ENCODE measurements around the gene ZFP62. TPM values are rescaled to one million over a fixed set of nuclear protein-coding genes. Genes with fewer than 3 reads are reported as not detected.
A peak's percentile ranks its signal among the peaks of the same experiment; 100 is the strongest.

ZFP62 gene
- total RNA-seq, 2 experiments from 2014 or later = 17.9 to 20.5 TPM

DNA sequence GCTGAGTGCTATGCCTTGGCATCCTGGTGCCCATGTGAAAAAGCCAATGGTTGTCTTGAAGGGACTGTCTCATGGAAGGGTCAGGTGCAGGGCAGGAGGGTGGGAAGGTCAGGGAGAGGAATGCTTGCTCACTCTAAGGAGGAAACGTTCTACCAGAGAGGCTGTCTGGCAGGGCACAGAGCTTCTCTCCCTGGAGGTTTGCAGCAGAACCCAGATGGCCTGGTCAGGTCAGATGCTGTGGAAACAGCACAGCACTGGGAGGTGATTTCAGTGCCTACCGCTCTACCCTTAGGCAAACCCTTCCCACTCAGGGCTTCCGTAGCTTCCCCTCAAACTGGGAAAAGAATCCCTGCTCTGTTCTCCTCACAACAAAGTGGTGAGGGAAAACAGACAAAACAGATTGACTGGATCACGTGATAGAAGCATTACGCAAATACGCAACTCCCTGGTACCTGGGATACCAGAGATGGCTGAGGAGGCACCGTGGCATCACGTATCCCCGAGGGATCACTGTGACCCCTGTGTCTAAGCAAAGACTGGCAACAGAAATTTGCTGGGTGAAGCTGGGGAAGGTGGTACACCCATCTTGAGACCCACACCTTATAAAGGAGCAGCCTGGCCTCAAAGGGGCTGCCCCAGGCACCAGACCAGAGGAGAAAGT, 54.6 kb downstream of the ZFP62 start:
- H3K4me1 Mint-ChIP-seq (ENCODE audit: low read depth) = peaks cover 54% of the 10 kb centered on the region

DNA sequence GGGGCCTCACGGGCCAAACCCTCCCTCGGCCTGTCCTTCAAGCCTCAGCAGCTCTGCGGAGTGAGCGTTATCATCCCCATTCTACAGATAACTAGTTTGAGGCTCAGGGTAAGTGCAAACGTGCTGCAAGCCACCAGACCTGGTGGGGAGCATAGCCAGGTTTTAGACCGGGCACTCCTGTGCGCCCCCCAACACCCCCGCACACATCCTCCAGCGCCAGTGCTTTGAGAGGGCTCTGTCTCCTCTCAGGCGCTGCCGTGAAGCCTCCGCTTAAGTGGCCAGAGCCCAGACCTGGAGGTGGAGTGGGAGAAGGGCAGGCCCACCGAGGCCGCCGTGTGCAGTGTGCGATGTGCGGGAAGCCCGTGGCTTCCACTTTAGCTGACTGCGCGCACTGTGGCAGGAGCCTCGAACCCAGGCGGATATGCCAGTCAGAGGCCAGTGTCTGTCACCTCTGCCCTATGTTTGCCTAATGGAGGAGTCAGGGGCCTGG, 56.9 kb downstream of the ZFP62 start:
- intact Hi-C loops (cut with micrococcal nuclease) = loop anchor here (5.0 to 10.0 kb wide), 3 partner anchors 309 to 512 kb away; partner anchors contain the start of genes CNOT6, MAPK9 and RACK1
- CTCF ChIA-PET = interaction anchor here (0.6 to 4.5 kb wide), 4 partner anchors 9 to 53 kb away, joined by 3 to 32 read pairs (median 5); no protein-coding TSS in a partner anchor
- H3K4me1 Mint-ChIP-seq (ENCODE audit: low read depth) = peaks cover 73% of the 10 kb centered on the region
- peaks cover 31% of the 10 kb centered on the region for H3K36me3 Mint-ChIP-seq
- DNase-seq = peak; percentile 49
- H3K4me3 Mint-ChIP-seq = peak overlapping the region; percentile 85
- no peaks in the 10 kb centered on the region for H3K9me3 Mint-ChIP-seq
- POLR2A ChIA-PET = interaction anchor here (1.0 to 4.0 kb wide), 4 partner anchors 12 to 57 kb away, joined by 3 to 44 read pairs (median 8); partner anchors contain the start of gene ZFP62
- peak overlapping the region; percentile 96 for H3K27ac Mint-ChIP-seq
- no peaks in the 10 kb centered on the region for H3K27me3 Mint-ChIP-seq

More for the DNA sequence above, 54.6 kb downstream of the ZFP62 start:
- intact Hi-C loops (cut with micrococcal nuclease) = loop anchor here (10.0 kb wide), 1 partner anchor 312 kb away; the partner anchor contains the start of gene CNOT6
- ChIA-PET CTCF (interaction anchor here (0.9 to 2.4 kb wide), 3 partner anchors 12 to 25 kb away, joined by 3 to 8 read pairs (median 4); no protein-coding TSS in a partner anchor), POLR2A (interaction anchor here (0.7 to 3.3 kb wide), 2 partner anchors 24 to 62 kb away, joined by 3 to 22 read pairs; no protein-coding TSS in a partner anchor)
- no peaks in the 10 kb centered on the region for H3K9me3 Mint-ChIP-seq
- H3K27me3 Mint-ChIP-seq = no peaks in the 10 kb centered on the region
- H3K36me3 Mint-ChIP-seq = peaks cover 14% of the 10 kb centered on the region
- H3K27ac Mint-ChIP-seq = peak overlapping the region; percentile 99
- peak overlapping the region; percentile 94 for H3K4me3 Mint-ChIP-seq
- peak; percentile 8 for DNase-seq

DNA sequence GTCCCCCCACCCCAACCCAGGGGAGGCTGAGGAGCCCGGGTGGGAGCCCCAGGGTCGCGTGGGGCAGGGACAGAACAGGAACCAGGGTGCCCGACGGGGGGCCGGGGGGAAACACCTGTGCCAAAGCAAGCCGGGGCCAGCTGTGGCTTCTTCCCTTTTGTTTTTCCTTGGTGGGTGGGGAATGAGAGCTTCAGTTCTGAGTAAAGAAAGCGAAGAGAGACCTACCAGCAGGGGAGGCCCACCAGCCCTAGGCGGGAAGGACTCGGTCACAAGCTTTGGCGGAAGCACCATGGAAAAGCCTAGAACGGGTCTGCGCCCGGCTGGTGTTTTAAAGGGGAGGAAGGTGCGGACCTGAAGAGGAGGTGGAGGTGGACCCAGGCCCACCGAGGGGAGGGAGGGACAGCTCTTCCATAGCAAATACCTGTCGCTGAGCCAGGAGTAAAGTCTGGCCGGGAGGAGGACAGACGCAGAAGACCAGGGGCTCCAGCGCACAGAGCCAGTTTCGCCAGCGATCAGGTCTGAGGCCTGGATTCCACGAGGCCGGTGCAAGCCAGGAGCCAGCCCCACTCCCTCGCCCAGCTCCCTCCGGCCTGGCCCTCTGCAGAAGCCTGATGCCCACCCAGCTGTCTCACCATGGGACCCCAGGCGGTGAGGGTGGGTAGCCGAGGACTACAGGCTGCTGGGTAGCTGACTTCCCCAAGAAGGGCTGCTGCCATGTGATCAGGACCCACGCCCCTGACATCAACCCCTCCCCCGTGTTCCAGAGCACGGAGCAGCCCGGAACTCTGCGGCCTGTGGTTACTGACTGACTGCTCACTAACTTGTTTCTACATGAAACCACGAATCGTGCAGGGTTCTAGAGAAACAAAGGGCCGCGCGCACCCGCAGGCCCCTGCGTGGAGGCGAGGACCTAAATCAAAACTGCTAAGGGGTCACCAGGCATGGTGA, 57.6 kb downstream of the ZFP62 start:
- no peaks in the 10 kb centered on the region for H3K27me3 Mint-ChIP-seq
- peak overlapping the region; percentile 85 for H3K4me3 Mint-ChIP-seq
- DNase-seq = peak; percentile 95
- ChIA-PET CTCF (interaction anchor here (0.6 to 4.5 kb wide), 6 partner anchors 10 to 60 kb away, joined by 3 to 32 read pairs (median 5); no protein-coding TSS in a partner anchor), POLR2A (interaction anchor here (0.6 to 4.0 kb wide), 7 partner anchors 11 to 458 kb away, joined by 3 to 44 read pairs (median 4); partner anchors contain the start of gene ZFP62)
- intact Hi-C loops (cut with micrococcal nuclease) = loop anchor here (1.0 to 10.0 kb wide), 6 partner anchors 29 to 511 kb away; partner anchors contain the start of genes CNOT6, MAPK9, RACK1 and TRIM41
- peak overlapping the region; percentile 96 for H3K27ac Mint-ChIP-seq
- H3K4me1 Mint-ChIP-seq (ENCODE audit: low read depth) = peaks cover 75% of the 10 kb centered on the region
- peaks cover 34% of the 10 kb centered on the region for H3K36me3 Mint-ChIP-seq
- H3K9me3 Mint-ChIP-seq = no peaks in the 10 kb centered on the region

DNA sequence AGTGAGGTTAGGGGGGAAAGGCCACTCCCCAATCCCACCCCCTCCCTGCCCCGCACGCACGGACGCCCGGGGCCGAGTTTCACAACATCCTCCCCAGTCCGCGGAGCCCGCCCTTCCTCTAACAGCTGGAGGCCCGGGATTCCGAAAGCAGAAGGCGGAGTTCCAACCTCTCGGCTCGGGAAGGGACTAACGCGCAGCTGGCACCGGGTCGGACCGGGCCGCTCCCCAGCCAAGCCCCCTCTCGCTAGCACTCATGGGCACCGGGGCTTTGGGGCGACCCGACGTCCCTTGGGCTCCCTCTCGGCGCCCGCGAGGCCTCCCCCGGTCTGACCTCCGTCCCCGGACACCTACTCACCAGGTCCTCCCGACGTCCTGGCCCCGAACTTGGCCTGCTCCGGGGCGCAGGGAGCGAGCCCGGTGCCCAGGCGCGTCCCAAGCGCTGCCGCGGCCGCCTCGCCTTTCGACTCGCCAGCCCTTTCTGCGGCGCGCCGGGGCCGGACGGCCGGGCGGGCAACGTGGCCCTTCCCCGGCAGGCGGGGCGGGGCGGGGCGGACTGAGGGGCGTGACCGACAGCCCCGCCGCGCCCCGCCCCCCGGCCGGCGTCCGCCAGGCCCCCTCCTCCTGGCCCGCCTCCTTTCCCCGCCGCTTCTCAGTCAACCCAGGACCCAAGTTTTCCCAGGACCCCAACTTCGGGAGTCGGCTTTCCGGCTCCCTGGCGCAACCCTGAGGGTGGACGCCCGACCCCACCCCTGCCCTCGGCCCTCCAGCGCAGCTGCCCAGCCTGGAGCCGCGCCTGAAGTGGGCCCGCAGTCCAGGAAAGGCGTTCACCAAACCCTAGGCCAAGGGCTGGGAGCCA, 58.5 kb downstream of the ZFP62 start, which contains the start of gene MGAT1:
Gene MGAT1 (minus strand): TSS at position 482 of the 856 bp plus-strand sequence. CDS start 9,835 bp downstream, outside the sequence.
- Mint-ChIP-seq H3K4me3 (peak within 1 kb of the TSS; percentile 85), H3K9me3 (no peaks in the 10 kb centered on the region), H3K27ac (peak within 1 kb of the TSS; percentile 96), H3K36me3 (peaks cover 35% of the 10 kb centered on the region), H3K27me3 (no peaks in the 10 kb centered on the region), H3K4me1 (ENCODE audit: low read depth) (peaks cover 75% of the 10 kb centered on the region)
- ChIA-PET CTCF (interaction anchor here (1.2 to 4.5 kb wide), 8 partner anchors 8 to 66 kb away, joined by 3 to 32 read pairs (median 5); no protein-coding TSS in a partner anchor), POLR2A (interaction anchor here (0.8 to 4.0 kb wide), 7 partner anchors 8 to 459 kb away, joined by 3 to 44 read pairs (median 6); partner anchors contain the start of gene ZFP62)
- intact Hi-C loops (cut with micrococcal nuclease) = loop anchor here (1.0 to 10.0 kb wide), 7 partner anchors 8 to 510 kb away; partner anchors contain the start of genes CNOT6, MAPK9, RACK1 and TRIM41
- DNase-seq = peak; percentile 84

DNA sequence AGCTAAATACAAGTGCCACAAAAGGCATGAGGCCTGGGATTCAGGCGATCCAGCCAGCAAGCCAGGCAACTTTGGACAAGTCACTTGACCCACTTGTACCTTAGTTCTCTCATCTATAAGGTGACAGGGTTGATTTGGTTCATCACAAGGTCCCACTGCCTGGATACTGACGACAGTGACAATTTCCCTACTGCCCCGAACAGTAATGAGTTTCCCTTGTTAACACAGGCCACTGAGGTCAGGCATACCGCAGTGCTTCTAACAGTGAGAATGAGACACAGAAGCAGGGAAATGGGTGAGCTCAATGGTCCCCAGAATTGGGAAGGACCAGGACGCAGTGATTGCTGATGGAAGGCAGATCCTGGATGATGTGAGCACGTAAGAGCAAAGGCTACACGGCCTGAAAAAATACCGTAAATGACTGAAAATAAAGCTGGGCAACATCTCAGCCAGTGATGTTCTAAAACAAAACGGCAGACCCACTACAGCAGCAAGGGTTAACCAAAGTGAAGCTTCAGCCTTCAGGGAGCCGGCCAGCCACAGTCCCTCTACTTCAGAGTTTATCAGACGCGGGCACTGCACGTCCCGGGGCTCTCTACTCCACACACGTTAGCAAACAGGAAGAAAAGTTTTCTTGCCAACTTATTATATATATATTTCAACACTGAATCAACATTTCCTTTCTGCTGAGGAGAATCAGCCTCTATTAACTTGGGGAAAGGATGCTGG, 59.3 kb downstream of the ZFP62 start:
- ChIA-PET POLR2A (interaction anchor here (0.8 to 4.0 kb wide), 3 partner anchors 9 to 29 kb away, joined by 3 to 44 read pairs (median 9); no protein-coding TSS in a partner anchor), CTCF (interaction anchor here (0.6 to 4.5 kb wide), 8 partner anchors 9 to 226 kb away, joined by 3 to 32 read pairs (median 5); no protein-coding TSS in a partner anchor)
- Mint-ChIP-seq H3K4me1 (ENCODE audit: low read depth) (peaks cover 73% of the 10 kb centered on the region), H3K27me3 (no peaks in the 10 kb centered on the region), H3K9me3 (no peaks in the 10 kb centered on the region), H3K4me3 (peak overlapping the region; percentile 79), H3K36me3 (peaks cover 32% of the 10 kb centered on the region), H3K27ac (peak overlapping the region; percentile 87)
- intact Hi-C loops (cut with micrococcal nuclease) = loop anchor here (1.0 to 10.0 kb wide), 6 partner anchors 9 to 509 kb away; partner anchors contain the start of genes CNOT6, MAPK9, RACK1 and TRIM41
- no peak for DNase-seq

DNA sequence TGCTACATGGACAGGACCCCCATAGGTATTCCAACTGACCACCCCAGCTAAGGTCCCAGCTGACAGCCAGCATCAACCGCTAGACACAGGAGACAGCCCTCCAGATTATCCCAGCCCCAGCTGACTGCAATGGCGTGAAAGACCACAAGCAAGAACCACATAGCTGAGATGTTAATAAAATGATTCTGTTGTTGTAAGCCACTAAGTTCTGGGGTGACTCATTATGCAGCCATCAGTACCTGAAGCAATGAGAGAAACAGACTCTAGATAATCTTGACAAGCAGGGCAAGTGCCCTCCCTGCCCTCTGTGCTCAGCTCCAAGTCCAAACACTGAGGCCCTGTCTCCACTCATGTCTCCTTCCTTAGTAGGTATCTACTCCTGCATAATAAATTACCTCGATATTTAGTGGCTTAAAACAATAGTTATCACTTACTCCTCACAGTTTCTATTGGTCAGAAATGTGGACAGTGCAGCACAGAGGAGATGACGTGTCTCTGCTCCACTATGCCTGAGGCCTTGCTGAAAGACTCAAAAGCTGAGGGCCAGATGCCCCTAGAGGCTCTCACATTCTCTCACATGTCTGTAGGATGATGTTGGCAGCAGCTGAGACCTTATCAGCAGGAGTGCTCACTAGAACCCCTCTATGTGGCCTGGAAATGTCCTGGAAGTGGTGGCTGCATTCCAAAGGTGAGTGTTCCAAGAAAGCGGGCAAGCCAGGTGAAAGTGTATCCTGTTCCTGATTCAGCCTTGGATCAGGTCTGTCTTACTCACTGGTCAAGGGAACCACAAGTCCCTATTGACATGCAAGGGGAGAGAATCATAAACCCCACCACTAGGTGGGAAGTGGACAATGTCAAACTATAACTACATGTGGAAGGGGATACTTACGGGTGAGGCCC, 60.9 kb downstream of the ZFP62 start:
- intact Hi-C loops (cut with micrococcal nuclease) = loop anchor here (5.0 to 10.0 kb wide), 3 partner anchors 305 to 508 kb away; partner anchors contain the start of genes CNOT6, MAPK9 and RACK1
- Mint-ChIP-seq H3K36me3 (peaks cover 32% of the 10 kb centered on the region), H3K27ac (peak overlapping the region; percentile 87), H3K27me3 (no peaks in the 10 kb centered on the region), H3K9me3 (no peaks in the 10 kb centered on the region), H3K4me1 (ENCODE audit: low read depth) (peaks cover 76% of the 10 kb centered on the region), H3K4me3 (peak overlapping the region; percentile 33)
- POLR2A ChIA-PET = interaction anchor here (0.6 to 4.0 kb wide), 4 partner anchors 9 to 31 kb away, joined by 3 to 44 read pairs (median 4); no protein-coding TSS in a partner anchor
- DNase-seq = peak; percentile 43
- CTCF ChIA-PET = interaction anchor here (0.7 to 4.5 kb wide), 5 partner anchors 11 to 80 kb away, joined by 3 to 32 read pairs (median 3); no protein-coding TSS in a partner anchor

DNA sequence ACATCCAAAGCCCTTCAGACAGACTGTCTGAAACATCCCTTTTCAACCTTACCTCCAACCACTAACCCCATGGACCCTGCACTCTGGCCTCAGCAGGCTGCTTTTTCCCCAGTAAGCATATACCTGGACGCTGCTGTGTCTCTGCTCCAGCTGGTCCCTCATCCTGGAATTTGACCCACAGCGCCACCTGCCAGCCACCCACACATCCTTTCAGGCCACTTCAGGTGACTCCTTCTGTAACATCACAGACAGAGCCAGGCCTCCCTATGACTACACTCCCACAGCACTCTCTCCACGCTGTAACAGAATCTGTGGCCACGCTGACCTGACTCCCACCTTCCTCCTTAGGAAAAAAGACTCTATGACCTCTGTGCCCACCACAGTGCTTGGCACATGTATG, 61.9 kb downstream of the ZFP62 start:
- intact Hi-C loops (cut with micrococcal nuclease) = no loop called here
- Mint-ChIP-seq H3K27me3 (no peaks in the 10 kb centered on the region), H3K36me3 (peaks cover 25% of the 10 kb centered on the region), H3K9me3 (no peaks in the 10 kb centered on the region), H3K4me1 (ENCODE audit: low read depth) (peaks cover 72% of the 10 kb centered on the region), H3K27ac (peak overlapping the region; percentile 87), H3K4me3 (no peak overlapping the region)
- CTCF ChIA-PET = no interaction called here
- POLR2A ChIA-PET = interaction anchor here (1.0 to 1.1 kb wide), 2 partner anchors 27 to 32 kb away, joined by 3 to 4 read pairs; no protein-coding TSS in a partner anchor
- DNase-seq = no peak

DNA sequence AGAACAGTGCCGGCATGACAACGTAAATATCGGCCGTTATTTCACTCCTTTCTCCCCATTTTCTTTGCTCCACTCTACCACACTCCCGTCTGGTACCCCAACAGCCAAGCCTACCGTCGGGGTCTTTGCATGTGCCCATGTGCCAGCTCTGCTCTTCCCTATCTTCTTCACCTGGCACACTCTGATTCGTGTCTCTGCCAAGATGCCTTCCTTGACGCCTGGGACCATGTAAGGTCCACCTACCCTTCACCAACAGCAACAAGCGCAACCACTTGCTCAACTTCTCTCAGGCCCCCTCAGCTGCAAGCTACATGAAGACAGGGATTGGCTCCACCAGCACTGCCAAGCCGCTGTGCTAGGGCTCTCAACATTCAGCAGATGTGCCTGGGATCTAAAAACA, 62.9 kb downstream of the ZFP62 start:
- intact Hi-C loops (cut with micrococcal nuclease) = no loop called here
- no peaks in the 10 kb centered on the region for H3K9me3 Mint-ChIP-seq
- no peak for DNase-seq
- H3K27me3 Mint-ChIP-seq = no peaks in the 10 kb centered on the region
- peaks cover 78% of the 10 kb centered on the region for H3K4me1 Mint-ChIP-seq (ENCODE audit: low read depth)
- peaks cover 28% of the 10 kb centered on the region for H3K36me3 Mint-ChIP-seq
- no peak overlapping the region for H3K4me3 Mint-ChIP-seq
- peak overlapping the region; percentile 38 for H3K27ac Mint-ChIP-seq
- POLR2A ChIA-PET = no interaction called here
- CTCF ChIA-PET = interaction anchor here (0.6 kb wide), 1 partner anchor 32 kb away, joined by 3 read pairs; no protein-coding TSS in a partner anchor
